Measurements from ENCODE around the gene LRIG3. TPM values are rescaled to one million over a fixed set of nuclear protein-coding genes. Genes with fewer than 3 reads are reported as not detected.

LRIG3 gene
- total RNA-seq, 4 donors from 2014 or later: 42.4 to 56.5 (median 50.4) TPM

DNA sequence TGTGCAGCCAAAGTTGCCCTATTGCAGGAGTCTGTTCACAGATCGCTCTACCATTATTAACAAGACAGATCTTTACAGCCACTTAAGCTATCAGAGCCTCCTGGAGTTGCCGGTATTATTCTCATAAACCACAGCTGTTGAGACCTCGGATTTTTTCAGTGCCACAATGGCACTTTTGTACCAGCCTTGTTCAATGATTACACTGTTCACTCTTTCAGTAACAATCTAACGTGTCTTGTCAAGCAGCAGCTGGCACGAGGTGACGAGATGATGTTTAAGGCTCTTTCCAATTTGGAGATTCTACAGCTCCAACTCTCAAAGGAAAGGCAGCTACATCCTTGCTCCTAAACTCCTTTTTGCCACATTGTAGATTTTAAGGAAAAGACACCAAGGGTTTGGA lies 30.7 kb downstream of the LRIG3 start:
- Histone ChIP-seq H3K9me3 (no peaks in the 10 kb centered on the region), H3K4me3 (no peak overlapping the region), H3K27me3 (no peaks in the 10 kb centered on the region), H3K27ac (replicated peaks in 1 of 4) (peak overlapping the region in 3 of 4 donors; percentile 25 to 63 (median 50)), H3K4me1 (peaks cover 12 to 69% (median 62%) of the 10 kb centered on the region in 4 donors), H3K36me3 (peaks cover 15 to 56% (median 38%) of the 10 kb centered on the region in 4 donors)
- intact Hi-C loops (cut with DNase I): no loop called here
- TF ChIP-seq EP300 (IDR thresholded peaks at IDR 0.05) (no peak), POLR2AphosphoS5 (IDR thresholded peaks at IDR 0.05) (no peak), CTCF (IDR thresholded peaks at IDR 0.05) (no peak), POLR2A (IDR thresholded peaks at IDR 0.05; ENCODE audit: low read depth) (no peak)
- 78% methylated on average over 6 of the region's 6 CpGs for WGBS
- no peak for DNase-seq (ENCODE audit: extremely low spot score)

DNA sequence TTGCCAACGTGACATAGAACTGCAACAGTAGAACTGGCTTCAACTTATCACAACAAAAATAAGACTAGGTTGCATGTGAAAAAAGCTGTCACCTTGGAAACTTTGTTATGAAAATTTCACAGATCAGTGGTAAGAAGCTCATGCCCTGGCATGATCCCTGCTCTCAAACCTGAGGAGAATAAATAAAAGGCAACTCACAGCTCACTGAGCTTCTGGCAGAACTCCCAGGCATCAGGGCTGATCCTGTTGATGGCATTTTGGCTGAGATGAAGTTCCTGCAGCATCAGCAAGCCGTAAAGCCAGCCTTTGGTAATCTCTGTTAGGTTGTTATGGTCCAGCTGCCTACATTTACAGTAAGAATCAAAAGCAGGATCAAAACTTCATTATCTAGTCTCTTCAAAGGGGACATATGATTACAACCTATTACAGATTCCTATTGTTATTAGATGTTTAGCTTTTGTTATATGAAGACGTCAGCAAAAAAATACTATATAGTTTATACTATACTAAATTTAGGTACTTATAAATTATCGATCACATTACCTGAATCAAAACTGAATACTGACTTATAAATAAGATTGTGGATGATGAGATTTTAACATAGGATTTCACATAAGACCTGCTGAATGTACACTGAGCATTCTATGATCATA lies 32.0 kb downstream of the LRIG3 start:
- WGBS: 33% methylated on average over 4 of the region's 4 CpGs
- H3K4me1 ChIP-seq: peaks cover 5 to 69% (median 62%) of the 10 kb centered on the region in 4 donors
- no peaks in the 10 kb centered on the region for H3K9me3 ChIP-seq
- intact Hi-C loops (cut with DNase I): no loop called here
- H3K27ac ChIP-seq (replicated peaks in 1 of 4): peak overlapping the region in 3 of 4 donors; percentile 24 to 63 (median 47)
- TF ChIP-seq EP300 (IDR thresholded peaks at IDR 0.05): no peak
- peak; percentile 36 to 52 for TF ChIP-seq POLR2AphosphoS5 (IDR thresholded peaks at IDR 0.05)
- no peaks in the 10 kb centered on the region for H3K27me3 ChIP-seq
- DNase-seq (ENCODE audit: extremely low spot score): no peak
- no peak overlapping the region for H3K4me3 ChIP-seq
- H3K36me3 ChIP-seq: peaks cover 15 to 66% (median 41%) of the 10 kb centered on the region in 4 donors

- peaks cover 0 to 69% (median 63%) of the 10 kb centered on the region in 4 donors for H3K4me1 ChIP-seq
- no peaks in the 10 kb centered on the region for H3K9me3 ChIP-seq
- DNase-seq (ENCODE audit: extremely low spot score): no peak
- peak overlapping the region in 3 of 4 donors; percentile 24 to 63 (median 47) for H3K27ac ChIP-seq (replicated peaks in 1 of 4)
- TF ChIP-seq POLR2A (IDR thresholded peaks at IDR 0.05; ENCODE audit: low read depth) (no peak), EP300 (IDR thresholded peaks at IDR 0.05) (no peak)
- intact Hi-C loops (cut with DNase I): no loop called here
- H3K36me3 ChIP-seq: peaks cover 15 to 77% (median 46%) of the 10 kb centered on the region in 4 donors
- WGBS: 87% methylated on average over 6 of the region's 6 CpGs
- no peak overlapping the region for H3K4me3 ChIP-seq
- no peaks in the 10 kb centered on the region for H3K27me3 ChIP-seq
These were observed 33.2 kb downstream of the LRIG3 start for GRCh38 chr12:58887068-58887467.

GRCh38 chr12:58886474-58886873 lies 33.8 kb downstream of the LRIG3 start:
- Histone ChIP-seq H3K27ac (replicated peaks in 1 of 4) (no peak overlapping the region), H3K4me3 (no peak overlapping the region), H3K36me3 (peaks cover 15 to 81% (median 46%) of the 10 kb centered on the region in 4 donors), H3K27me3 (no peaks in the 10 kb centered on the region), H3K9me3 (no peaks in the 10 kb centered on the region), H3K4me1 (peaks cover 0 to 69% (median 64%) of the 10 kb centered on the region in 4 donors)
- 87% methylated on average over 3 of the region's 3 CpGs for WGBS
- TF ChIP-seq EP300 (IDR thresholded peaks at IDR 0.05) (no peak), POLR2AphosphoS5 (IDR thresholded peaks at IDR 0.05) (no peak), CTCF (IDR thresholded peaks at IDR 0.05) (no peak), POLR2A (IDR thresholded peaks at IDR 0.05; ENCODE audit: low read depth) (no peak)
- intact Hi-C loops (cut with DNase I): no loop called here
- no peak for DNase-seq (ENCODE audit: extremely low spot score)

DNA sequence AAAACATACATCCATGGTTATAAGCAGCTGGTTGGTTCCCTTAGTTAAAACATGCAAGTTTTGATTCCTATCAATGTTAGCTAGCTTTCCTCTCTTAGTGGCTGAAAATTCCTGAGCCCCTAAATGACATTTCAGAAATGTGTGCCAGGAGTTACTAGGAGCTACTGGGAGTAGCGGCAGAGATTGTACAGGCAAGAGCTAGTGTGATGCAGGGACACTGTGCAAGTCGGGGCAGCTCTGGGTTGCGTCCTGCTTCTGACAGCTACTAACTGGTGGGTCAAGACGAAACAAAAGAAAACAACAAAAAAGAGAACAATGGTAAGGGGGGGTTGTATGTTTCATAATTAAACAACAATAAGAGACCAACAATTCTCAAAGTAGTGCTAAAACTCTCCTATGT lies 35.4 kb downstream of the LRIG3 start:
- no peak for DNase-seq (ENCODE audit: extremely low spot score)
- H3K36me3 ChIP-seq: peaks cover 25 to 94% (median 53%) of the 10 kb centered on the region in 4 donors
- no peak for TF ChIP-seq CTCF (IDR thresholded peaks at IDR 0.05)
- no peak for TF ChIP-seq POLR2AphosphoS5 (IDR thresholded peaks at IDR 0.05)
- no peak for TF ChIP-seq EP300 (IDR thresholded peaks at IDR 0.05)
- TF ChIP-seq POLR2A (IDR thresholded peaks at IDR 0.05; ENCODE audit: low read depth): no peak
- peak overlapping the region in 1 of 4 donors; percentile 37 for H3K27ac ChIP-seq (replicated peaks in 1 of 4)
- WGBS: 62% methylated on average over 4 of the region's 4 CpGs
- intact Hi-C loops (cut with DNase I): loop anchor here (5.0 kb wide), 1 partner anchor 37 kb away; the partner anchor contains the start of gene LRIG3
- H3K27me3 ChIP-seq: no peaks in the 10 kb centered on the region
- no peak overlapping the region for H3K4me3 ChIP-seq
- H3K4me1 ChIP-seq: peaks cover 0 to 72% (median 68%) of the 10 kb centered on the region in 4 donors
- no peaks in the 10 kb centered on the region for H3K9me3 ChIP-seq
